Fibroblast of the aortic adventitia (primary cell): ENCODE measurements around the gene ADAMTS5. TPM values are rescaled to one million over a fixed set of nuclear protein-coding genes. Genes with fewer than 3 reads are reported as not detected.

ENCODE experiments used
- DNase-seq: peaks from one replicate; pipeline ENCODE4 v3.0.0-alpha.2; 2010; ENCODE audit warnings: low read depth
- H3K4me3 ChIP-seq: 2 replicates; pipeline ENCODE4 v1.5.1; 2011; ENCODE audit warnings: low read depth, mild to moderate bottlenecking, control low read depth, low read length, moderate library complexity
- total RNA-seq: library from RNA; depleted of rRNA; stranded (reverse); fragments of >200 nt; gene quantifications from 2 replicates; pipeline ENCODE4 v1.2.3, GENCODE V29; 2012; ENCODE audit warnings: low replicate concordance
- TF ChIP-seq, protein P1 (sequence below): IDR thresholded peaks from 2 replicates; pipeline ENCODE4 v1.5.1; 2011; ENCODE audit warnings: mild to moderate bottlenecking, low read length, control low read depth, inconsistent platforms; ENCODE audit not compliant: insufficient read depth

The ADAMTS5 gene
- total RNA-seq, 1 donor: 4.6 TPM

DNA sequence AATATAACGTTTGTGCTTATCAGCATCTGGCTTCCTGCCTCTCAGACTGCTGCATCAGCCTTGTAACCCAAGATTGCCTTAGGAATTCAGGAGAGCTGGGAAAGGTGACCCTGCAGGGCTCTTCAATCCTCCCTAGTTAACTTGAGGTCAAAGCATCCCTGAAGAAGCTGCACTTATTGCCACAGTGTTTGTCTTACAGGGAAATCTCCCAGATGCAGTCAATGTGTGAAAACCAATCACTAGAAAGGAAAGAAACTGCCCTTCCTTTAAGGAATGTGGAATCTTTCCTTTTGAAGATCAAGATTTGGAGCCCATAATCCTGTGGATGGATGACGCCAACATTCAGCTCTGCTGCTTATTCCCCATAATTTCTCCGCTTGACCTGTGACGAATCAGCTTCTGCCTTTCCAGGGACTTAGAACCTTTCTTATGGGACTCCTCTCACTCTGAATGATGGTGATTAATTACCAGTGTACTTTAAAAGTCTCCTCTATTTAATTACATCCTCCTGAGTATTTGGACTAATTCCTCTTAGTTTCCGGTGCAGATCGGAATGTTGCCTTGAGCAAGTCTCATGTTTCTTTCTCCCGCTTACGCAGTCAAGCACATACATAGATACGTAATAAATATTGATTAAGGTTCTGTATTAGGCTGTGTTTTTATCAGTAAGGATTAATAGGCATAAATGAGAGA lies 14.4 kb downstream of the ADAMTS5 start:
- no peak for DNase-seq
- no peak overlapping the region for H3K4me3 ChIP-seq
- TF ChIP-seq, protein P1, sequence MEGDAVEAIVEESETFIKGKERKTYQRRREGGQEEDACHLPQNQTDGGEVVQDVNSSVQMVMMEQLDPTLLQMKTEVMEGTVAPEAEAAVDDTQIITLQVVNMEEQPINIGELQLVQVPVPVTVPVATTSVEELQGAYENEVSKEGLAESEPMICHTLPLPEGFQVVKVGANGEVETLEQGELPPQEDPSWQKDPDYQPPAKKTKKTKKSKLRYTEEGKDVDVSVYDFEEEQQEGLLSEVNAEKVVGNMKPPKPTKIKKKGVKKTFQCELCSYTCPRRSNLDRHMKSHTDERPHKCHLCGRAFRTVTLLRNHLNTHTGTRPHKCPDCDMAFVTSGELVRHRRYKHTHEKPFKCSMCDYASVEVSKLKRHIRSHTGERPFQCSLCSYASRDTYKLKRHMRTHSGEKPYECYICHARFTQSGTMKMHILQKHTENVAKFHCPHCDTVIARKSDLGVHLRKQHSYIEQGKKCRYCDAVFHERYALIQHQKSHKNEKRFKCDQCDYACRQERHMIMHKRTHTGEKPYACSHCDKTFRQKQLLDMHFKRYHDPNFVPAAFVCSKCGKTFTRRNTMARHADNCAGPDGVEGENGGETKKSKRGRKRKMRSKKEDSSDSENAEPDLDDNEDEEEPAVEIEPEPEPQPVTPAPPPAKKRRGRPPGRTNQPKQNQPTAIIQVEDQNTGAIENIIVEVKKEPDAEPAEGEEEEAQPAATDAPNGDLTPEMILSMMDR: no peak

DNA sequence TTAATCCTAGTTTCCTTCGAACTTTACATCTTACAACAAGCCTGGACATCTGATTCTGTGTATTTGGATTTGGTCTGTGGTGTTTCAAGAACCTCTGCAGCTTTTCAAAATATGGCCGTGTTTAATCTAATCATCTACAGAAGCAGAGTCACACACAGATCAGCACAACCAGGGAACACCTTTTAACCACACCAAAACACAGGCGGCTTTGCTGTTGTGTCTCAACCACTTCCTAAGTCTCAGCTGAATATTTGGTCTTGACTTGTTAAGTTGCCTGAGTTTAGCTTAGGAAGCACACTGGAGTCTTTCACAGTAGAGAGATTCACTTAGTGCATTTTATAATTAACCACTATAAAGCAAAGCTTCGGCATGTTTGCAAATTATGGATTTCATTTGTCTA lies 17.1 kb downstream of the ADAMTS5 start:
- TF ChIP-seq, protein P1: no peak
- DNase-seq: no peak
- no peak overlapping the region for H3K4me3 ChIP-seq

DNA sequence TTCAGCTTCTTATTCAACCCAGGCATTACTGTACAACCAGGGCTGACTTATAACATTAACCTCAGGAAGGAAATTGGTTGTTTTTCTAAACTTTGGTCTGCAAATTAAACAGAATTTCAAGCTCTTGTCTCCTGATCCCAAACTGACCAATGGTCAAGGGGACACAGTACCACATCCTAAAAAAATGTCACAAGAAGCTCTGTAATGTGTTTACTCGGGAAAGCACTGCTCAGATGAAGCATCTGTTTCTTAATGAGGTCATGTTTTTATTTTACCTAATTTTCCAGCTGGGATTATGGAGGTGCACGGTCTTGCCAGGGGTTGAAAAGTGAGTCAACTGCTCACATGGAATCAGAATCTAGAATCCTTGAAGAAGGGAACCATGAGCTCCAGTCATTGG lies 18.7 kb downstream of the ADAMTS5 start:
- TF ChIP-seq, protein P1: no peak
- no peak overlapping the region for H3K4me3 ChIP-seq
- no peak for DNase-seq

DNA sequence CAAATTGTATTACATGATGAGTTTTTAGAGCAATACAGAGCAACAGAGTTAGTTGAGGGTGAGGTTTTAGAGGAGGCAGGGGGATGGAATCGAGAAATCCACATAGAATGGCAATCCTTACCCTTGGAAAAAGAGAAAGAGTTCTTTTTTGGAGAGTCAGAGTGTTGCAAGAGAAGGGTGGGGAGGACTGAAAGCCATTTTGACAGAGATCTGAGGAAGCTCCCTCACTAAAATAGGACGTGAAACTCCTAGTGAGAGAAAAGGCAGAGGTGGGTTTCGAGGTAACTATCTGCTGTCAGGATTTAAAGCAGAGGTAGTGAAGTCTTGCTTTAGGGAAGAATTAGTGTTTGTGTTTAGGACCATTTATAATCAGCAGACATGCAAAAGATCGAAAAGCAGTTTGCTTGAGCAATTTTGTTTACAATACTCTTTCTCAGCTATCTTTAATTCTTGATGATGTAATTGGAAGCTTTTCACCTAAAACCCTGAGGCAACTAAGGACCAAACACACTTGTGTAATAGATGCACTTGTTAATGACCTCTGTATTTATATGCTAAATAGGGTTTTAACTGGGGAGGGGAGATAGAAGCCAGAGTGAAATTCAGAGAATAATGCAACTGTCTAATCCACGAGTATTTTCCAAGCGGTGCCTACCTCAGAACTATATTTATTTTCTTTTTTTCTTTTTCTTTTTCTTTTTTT lies 20.0 kb downstream of the ADAMTS5 start:
- DNase-seq: peak; percentile 16
- no peak overlapping the region for H3K4me3 ChIP-seq
- TF ChIP-seq, protein P1: no peak

DNA sequence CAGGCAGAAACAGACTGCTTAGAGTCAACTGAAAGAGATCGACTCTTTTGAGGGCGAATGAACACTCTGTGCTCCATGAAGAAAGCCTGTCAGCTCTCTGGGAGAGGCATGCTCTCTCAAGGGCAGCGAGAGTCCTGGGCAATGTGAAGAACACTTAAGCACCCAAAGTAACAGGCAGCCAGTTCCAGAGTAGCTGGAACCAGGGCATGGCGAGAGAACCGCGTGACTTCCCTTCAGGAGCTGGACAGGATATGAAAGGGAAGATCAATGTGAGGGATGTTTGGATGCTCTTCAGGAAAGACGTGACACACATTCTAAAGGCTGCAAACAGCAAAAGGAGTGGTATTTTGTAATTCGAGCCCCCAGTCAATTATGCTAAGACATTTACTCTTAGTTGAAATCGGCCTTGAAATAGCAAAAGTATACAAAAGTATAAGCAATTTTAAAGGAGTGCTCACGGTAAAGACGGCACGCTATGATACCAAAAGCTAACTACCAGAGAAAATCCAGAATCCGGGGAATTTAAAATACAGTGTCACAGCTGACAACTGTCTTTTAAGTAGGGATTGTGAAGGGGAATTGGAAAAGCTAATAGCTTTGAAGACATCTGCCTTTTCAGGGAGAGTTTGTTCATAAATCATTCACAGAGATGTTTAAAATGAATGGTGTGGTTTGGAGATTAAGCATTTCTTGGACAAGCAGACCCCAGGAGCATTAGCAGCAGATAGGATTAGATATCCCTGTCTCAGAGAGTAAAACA lies 20.8 kb downstream of the ADAMTS5 start:
- DNase-seq: peak; percentile 38
- TF ChIP-seq, protein P1: no peak
- no peak overlapping the region for H3K4me3 ChIP-seq

DNA sequence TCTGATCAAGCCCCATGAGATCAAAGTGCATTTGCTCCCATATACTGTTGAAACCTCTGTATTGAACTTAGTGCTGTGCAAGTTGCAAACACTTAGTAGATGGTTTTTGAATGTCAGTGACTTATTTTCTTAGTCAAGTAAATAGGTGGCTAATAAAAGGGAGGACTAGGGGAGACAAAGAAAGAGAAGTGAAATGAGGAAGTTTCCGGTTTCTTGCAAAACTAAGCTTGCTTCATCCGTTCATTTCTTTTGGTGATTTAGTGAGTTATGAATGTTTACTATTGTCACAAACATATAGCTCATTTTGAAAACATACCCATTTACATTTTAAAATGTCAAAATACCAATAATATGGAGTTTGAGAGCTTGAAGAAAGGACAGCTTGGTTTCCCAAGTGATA lies 23.0 kb downstream of the ADAMTS5 start:
- no peak overlapping the region for H3K4me3 ChIP-seq
- no peak for DNase-seq
- TF ChIP-seq, protein P1: no peak
